GM23338 (cell line): ENCODE data around the gene TRAF5. TPM values are rescaled to one million over a fixed set of nuclear protein-coding genes. Genes with fewer than 3 reads are reported as not detected.

Experiments
- ZNF114 ChIP-seq: fragments of 250-450 bp; sonication (Bioruptor Pico); IDR thresholded peaks from 2 replicates; pipeline ENCODE4 v1.5.0; 2020; ENCODE audit warnings: mild to moderate bottlenecking, moderate library complexity
- polyA plus RNA-seq: library from polyadenylated mRNA; unstranded; fragments of >200 nt; fragmentation: Nextera tagmentation; extraction: Ambion mirVana; gene quantifications from 2 replicates; pipeline ENCODE4 v1.2.1, GENCODE V29; 2016
- total RNA-seq: library from RNA; depleted of rRNA; stranded (reverse); fragments of >200 nt; shearing (Covaris generic); gene quantifications from 2 replicates; pipeline ENCODE4 v1.2.3, GENCODE V29; 2014
- TF ChIP-seq, protein P1 (sequence below): fragments of 250-450 bp; sonication (Bioruptor Pico); IDR thresholded peaks from 2 replicates; pipeline ENCODE4 v1.5.0; 2020; ENCODE audit warnings: mild to moderate bottlenecking, moderate library complexity
- TF ChIP-seq, protein P2 (sequence below): IDR thresholded peaks from one replicate; pipeline ENCODE4 v1.6.1; 2018; ENCODE audit warnings: antibody characterized with exemption; ENCODE audit not compliant: unreplicated experiment
- TF ChIP-seq, protein P3 (sequence below), 2 experiments: fragments of 200-600 bp in 1 of 2; sonication (generic) in 1 of 2; conservative IDR thresholded peaks; 2 replicates each; pipeline versions ENCODE4 v1.5.1 to v1.6.1; 2016 to 2017; ENCODE audit warnings: antibody characterized with exemption in 2 of 2, low read depth in 2 of 2, mild to moderate bottlenecking in 2 of 2, moderate library complexity in 1 of 2

TRAF5 gene
- total and polyA plus RNA-seq, 2 experiments from 2014 or later: 9.2 to 18.9 TPM

DNA sequence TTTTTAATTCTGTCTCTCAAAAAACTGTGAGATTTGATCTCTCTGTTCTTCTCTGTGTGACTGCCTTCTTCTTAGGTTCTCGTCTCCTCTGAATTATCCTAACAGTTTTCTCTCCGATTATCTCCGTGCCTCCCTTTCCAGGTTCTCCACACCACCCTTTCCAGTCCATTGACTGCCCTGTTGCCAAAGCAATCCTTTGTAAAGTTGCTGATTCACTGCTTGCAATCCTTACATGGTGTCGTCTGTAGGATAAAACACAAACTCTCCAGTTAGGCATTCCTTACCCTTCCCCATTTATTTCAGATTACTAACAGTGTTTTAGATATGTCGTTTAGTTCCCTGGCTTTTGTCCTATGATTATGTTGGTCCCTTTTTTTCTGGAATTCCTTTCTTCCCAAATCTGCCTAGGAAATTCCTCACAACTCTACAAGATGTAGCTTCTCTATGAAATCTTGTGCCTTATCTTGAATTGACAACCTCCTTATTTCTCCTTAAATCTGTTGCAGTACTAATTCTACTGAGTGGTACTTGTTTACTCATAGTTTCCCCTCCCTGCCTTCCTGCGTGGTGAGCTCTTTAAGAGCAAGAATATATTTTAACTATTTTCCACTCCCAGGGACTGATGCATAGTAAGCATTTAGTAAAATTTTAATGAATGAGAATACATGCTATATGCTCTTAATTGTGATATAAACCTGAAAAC, 45.2 kb upstream of the TRAF5 start (continued):
- TF ChIP-seq, protein P1, sequence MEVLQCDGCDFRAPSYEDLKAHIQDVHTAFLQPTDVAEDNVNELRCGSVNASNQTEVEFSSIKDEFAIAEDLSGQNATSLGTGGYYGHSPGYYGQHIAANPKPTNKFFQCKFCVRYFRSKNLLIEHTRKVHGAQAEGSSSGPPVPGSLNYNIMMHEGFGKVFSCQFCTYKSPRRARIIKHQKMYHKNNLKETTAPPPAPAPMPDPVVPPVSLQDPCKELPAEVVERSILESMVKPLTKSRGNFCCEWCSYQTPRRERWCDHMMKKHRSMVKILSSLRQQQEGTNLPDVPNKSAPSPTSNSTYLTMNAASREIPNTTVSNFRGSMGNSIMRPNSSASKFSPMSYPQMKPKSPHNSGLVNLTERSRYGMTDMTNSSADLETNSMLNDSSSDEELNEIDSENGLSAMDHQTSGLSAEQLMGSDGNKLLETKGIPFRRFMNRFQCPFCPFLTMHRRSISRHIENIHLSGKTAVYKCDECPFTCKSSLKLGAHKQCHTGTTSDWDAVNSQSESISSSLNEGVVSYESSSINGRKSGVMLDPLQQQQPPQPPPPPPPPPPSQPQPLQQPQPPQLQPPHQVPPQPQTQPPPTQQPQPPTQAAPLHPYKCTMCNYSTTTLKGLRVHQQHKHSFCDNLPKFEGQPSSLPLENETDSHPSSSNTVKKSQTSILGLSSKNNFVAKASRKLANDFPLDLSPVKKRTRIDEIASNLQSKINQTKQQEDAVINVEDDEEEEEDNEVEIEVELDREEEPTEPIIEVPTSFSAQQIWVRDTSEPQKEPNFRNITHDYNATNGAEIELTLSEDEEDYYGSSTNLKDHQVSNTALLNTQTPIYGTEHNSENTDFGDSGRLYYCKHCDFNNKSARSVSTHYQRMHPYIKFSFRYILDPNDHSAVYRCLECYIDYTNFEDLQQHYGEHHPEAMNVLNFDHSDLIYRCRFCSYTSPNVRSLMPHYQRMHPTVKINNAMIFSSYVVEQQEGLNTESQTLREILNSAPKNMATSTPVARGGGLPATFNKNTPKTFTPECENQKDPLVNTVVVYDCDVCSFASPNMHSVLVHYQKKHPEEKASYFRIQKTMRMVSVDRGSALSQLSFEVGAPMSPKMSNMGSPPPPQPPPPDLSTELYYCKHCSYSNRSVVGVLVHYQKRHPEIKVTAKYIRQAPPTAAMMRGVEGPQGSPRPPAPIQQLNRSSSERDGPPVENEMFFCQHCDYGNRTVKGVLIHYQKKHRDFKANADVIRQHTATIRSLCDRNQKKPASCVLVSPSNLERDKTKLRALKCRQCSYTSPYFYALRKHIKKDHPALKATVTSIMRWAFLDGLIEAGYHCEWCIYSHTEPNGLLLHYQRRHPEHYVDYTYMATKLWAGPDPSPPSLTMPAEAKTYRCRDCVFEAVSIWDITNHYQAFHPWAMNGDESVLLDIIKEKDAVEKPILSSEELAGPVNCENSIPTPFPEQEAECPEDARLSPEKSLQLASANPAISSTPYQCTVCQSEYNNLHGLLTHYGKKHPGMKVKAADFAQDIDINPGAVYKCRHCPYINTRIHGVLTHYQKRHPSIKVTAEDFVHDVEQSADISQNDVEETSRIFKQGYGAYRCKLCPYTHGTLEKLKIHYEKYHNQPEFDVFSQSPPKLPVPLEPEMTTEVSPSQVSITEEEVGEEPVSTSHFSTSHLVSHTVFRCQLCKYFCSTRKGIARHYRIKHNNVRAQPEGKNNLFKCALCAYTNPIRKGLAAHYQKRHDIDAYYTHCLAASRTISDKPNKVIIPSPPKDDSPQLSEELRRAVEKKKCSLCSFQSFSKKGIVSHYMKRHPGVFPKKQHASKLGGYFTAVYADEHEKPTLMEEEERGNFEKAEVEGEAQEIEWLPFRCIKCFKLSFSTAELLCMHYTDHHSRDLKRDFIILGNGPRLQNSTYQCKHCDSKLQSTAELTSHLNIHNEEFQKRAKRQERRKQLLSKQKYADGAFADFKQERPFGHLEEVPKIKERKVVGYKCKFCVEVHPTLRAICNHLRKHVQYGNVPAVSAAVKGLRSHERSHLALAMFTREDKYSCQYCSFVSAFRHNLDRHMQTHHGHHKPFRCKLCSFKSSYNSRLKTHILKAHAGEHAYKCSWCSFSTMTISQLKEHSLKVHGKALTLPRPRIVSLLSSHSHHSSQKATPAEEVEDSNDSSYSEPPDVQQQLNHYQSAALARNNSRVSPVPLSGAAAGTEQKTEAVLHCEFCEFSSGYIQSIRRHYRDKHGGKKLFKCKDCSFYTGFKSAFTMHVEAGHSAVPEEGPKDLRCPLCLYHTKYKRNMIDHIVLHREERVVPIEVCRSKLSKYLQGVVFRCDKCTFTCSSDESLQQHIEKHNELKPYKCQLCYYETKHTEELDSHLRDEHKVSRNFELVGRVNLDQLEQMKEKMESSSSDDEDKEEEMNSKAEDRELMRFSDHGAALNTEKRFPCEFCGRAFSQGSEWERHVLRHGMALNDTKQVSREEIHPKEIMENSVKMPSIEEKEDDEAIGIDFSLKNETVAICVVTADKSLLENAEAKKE (CRISPR knock-in tag): no peak
- TF ChIP-seq, protein P2, sequence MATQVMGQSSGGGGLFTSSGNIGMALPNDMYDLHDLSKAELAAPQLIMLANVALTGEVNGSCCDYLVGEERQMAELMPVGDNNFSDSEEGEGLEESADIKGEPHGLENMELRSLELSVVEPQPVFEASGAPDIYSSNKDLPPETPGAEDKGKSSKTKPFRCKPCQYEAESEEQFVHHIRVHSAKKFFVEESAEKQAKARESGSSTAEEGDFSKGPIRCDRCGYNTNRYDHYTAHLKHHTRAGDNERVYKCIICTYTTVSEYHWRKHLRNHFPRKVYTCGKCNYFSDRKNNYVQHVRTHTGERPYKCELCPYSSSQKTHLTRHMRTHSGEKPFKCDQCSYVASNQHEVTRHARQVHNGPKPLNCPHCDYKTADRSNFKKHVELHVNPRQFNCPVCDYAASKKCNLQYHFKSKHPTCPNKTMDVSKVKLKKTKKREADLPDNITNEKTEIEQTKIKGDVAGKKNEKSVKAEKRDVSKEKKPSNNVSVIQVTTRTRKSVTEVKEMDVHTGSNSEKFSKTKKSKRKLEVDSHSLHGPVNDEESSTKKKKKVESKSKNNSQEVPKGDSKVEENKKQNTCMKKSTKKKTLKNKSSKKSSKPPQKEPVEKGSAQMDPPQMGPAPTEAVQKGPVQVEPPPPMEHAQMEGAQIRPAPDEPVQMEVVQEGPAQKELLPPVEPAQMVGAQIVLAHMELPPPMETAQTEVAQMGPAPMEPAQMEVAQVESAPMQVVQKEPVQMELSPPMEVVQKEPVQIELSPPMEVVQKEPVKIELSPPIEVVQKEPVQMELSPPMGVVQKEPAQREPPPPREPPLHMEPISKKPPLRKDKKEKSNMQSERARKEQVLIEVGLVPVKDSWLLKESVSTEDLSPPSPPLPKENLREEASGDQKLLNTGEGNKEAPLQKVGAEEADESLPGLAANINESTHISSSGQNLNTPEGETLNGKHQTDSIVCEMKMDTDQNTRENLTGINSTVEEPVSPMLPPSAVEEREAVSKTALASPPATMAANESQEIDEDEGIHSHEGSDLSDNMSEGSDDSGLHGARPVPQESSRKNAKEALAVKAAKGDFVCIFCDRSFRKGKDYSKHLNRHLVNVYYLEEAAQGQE: no peak
- TF ChIP-seq, protein P3, sequence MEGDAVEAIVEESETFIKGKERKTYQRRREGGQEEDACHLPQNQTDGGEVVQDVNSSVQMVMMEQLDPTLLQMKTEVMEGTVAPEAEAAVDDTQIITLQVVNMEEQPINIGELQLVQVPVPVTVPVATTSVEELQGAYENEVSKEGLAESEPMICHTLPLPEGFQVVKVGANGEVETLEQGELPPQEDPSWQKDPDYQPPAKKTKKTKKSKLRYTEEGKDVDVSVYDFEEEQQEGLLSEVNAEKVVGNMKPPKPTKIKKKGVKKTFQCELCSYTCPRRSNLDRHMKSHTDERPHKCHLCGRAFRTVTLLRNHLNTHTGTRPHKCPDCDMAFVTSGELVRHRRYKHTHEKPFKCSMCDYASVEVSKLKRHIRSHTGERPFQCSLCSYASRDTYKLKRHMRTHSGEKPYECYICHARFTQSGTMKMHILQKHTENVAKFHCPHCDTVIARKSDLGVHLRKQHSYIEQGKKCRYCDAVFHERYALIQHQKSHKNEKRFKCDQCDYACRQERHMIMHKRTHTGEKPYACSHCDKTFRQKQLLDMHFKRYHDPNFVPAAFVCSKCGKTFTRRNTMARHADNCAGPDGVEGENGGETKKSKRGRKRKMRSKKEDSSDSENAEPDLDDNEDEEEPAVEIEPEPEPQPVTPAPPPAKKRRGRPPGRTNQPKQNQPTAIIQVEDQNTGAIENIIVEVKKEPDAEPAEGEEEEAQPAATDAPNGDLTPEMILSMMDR (conservative IDR thresholded peaks at IDR 0.05; ENCODE audit: low read depth in 2 of 2): no peak
- TF ChIP-seq ZNF114 (CRISPR knock-in tag): no peak
